GM10248 (cell line): ENCODE data around the gene UBALD2.
"Not testable (repeated sequence)": the region's sequence is repeated elsewhere in the genome, so short reads cannot be mapped to it uniquely, and the experiment has no call there.

Source experiments
- CTCF ChIA-PET: fragments of 300-600 bp; sonication (Branson Sonifier 250); formaldehyde crosslinking; extraction: SDS; loops from one replicate; lab custom pipeline; 2021; ENCODE audit warnings: antibody characterized with exemption; lab: Yijun Ruan, JAX
- POLR2A ChIA-PET: fragments of 350-650 bp; sonication (Branson Sonifier 250); formaldehyde crosslinking; extraction: SDS; loops from one replicate; lab custom pipeline; 2020; ENCODE audit warnings: antibody characterized with exemption; lab: Yijun Ruan, JAX
- DNase-seq: peaks from one replicate; pipeline ENCODE4 v3.0.0; 2012; ENCODE audit errors: extremely low spot score
- TF ChIP-seq, protein P1 (sequence below): IDR thresholded peaks from 2 replicates; pipeline ENCODE4 v1.5.1; 2012; ENCODE audit warnings: mild to moderate bottlenecking, low read depth; ENCODE audit errors: extremely low read depth, missing control alignments, control extremely low read depth

The UBALD2 gene

DNA sequence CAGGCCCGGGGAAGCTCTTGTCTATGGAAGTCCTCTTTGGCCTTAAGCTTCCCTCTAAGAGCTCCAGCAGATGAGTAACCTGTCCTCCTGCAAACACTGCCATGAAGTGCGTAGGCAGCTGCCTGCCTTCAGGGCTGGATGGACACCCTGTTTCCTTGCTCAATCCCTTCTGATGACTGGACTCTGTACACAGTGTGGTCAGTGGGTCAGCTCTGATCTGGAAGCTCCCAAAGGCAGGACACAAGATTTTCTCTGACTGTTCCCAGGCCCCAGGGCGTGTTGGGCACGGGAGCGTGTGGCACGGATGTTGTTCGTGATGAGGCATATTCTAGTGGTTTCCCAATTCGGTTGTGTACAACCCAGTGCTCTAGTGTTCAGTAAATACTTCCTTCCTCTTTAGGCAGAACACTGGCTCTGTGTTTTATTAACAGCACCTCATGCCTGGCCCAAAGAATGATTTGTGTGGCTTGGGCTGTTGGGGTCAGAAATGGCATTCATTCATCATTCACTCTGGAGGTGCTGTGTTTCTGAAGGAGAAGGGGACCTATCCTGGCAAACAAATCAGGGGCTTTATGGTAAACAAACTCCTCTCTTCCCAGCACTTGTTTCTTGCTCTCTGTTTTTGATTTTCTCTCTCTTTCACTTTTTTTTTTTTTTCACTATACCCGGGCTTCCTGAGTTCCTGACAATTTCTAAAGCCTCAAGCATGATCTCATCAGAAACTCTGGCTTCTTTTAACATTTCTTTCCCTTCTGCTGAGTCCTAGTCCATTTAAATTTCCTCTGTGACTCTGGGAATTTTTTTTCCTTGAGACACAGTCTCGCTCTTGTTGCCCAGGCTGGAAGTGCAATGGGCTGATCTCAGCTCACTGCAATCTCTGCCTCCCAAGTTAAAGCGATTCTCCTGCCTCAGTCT is 12.9 kb upstream of the UBALD2 start:
- POLR2A ChIA-PET = interaction anchor here (1.0 to 1.7 kb wide), 2 partner anchors 11 to 20 kb away, joined by 3 to 6 read pairs; no protein-coding TSS in a partner anchor
- DNase-seq = no peak
- CTCF ChIA-PET = interaction anchor here (1.3 to 12.9 kb wide), 3 partner anchors 7 to 27 kb away, joined by 4 to 117 read pairs (median 5); partner anchors contain the start of gene UBALD2
- TF ChIP-seq, protein P1, sequence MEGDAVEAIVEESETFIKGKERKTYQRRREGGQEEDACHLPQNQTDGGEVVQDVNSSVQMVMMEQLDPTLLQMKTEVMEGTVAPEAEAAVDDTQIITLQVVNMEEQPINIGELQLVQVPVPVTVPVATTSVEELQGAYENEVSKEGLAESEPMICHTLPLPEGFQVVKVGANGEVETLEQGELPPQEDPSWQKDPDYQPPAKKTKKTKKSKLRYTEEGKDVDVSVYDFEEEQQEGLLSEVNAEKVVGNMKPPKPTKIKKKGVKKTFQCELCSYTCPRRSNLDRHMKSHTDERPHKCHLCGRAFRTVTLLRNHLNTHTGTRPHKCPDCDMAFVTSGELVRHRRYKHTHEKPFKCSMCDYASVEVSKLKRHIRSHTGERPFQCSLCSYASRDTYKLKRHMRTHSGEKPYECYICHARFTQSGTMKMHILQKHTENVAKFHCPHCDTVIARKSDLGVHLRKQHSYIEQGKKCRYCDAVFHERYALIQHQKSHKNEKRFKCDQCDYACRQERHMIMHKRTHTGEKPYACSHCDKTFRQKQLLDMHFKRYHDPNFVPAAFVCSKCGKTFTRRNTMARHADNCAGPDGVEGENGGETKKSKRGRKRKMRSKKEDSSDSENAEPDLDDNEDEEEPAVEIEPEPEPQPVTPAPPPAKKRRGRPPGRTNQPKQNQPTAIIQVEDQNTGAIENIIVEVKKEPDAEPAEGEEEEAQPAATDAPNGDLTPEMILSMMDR = no peak

DNA sequence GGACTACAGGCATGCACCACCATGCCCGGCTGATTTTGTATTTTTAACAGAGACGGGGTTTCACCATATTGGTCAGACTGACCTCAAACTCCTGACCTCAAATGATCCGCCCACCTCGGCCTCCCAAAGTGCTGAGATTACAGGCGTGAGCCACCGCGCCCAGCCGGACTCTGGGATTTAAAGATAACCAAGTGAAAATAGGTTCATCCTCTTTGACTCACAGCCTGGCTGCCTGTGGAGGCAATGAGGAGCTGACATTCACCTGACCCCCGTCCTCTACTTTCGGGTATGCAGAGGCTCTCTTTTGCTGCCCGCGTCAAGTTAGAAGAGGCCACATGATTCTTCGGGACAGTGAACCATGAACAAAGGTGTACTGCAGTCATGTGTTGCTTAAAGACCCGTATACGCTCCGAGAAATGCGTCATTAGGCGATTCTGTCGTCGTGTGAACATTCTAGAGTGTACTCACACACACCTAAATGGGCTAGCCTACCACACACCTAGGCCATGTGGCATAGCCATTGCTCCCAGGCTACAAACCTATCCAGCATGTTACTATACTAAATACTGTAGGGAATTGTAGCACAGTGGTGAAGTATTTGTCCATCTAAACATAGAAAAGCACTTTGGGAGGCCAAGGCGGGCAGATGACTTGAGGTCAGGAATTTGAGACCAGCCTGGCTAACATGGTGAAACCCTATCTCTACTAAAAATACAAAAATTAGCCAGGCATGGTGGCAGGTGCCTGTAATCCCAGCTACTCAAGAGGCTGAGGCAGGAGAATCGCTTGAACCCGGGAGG is 12.0 kb upstream of the UBALD2 start:
- DNase-seq, POLR2A ChIA-PET: not testable (repeated sequence)
- CTCF ChIA-PET = interaction anchor here (1.2 to 12.9 kb wide), 2 partner anchors 6 to 49 kb away, joined by 3 to 117 read pairs; partner anchors contain the start of gene UBALD2

DNA sequence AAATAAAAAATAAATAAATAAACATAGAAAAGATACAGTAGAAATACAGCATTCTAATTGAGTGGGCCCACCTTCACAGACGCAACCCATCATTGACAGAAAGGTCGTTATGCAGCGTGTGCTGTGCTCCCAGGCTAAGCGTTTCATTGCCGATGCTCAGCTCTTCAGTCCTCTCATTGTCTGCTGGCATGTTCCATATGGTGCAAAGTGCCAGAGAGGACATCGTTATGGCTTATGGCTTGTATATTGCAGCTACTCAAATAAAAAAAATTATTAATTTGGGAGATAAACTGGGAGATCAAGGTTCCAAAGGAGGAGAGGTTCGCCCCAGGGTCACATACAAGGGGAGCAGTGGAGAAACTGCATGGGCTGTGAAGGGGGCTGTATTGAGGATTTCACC is 11.3 kb upstream of the UBALD2 start:
- ChIA-PET POLR2A (no interaction called here), CTCF (interaction anchor here (1.2 to 12.9 kb wide), 5 partner anchors 5 to 49 kb away, joined by 3 to 117 read pairs (median 7); partner anchors contain the start of gene UBALD2)
- no peak for DNase-seq
- TF ChIP-seq, protein P1 = no peak

DNA sequence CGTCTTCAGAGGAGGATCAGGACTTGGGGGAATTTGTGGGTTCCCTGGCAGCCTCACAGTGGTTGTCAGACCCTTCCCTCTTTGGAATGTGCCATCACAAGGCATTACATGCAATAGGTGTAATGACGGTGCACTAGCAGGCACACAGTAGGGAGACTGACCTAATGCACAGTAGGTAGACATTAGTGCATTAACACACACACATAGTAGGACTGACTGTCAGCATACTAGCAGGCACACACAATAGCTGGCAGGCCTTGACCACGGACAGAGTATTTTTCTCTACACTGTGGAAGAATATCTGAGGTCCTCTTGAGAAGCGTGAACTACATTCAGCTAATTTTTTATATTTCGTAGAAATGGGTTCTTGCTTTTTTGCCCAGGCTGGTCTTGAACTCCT is 10.9 kb upstream of the UBALD2 start:
- TF ChIP-seq, protein P1 = no peak
- POLR2A ChIA-PET = no interaction called here
- no peak for DNase-seq
- CTCF ChIA-PET = interaction anchor here (1.2 to 12.9 kb wide), 5 partner anchors 5 to 50 kb away, joined by 3 to 117 read pairs (median 7); partner anchors contain the start of gene UBALD2

DNA sequence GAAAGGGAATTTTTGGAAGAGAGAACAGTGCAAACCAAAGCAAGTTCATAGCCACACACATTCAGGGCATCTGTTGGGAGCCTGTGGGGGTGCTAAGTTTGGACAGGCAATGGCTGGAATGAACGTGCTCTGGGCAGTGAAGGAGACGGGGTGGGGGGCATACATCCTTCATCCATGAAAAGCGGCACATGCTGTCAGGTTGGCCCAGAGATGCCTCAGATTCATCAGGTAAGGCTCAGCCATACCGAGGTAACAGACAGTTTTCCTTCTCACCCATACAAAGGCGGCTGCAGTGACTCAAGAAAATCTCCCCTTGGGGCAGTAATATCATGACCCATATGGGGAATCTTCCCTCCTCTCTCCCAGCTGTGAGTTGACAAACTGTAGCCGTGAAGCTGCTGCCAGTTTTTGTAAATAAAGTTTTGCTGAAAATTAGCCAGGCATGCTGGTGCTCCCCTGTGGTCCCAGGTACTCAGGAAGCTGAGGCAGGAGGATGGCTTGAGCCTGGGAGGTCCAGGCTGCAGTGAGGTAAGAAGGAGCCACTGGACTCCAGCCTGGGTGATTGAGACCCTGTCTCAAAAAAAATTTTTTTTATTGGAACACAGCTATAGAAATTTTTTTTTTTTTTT is 9.2 kb upstream of the UBALD2 start:
- CTCF ChIA-PET = interaction anchor here (1.2 to 11.7 kb wide), 3 partner anchors 7 to 43 kb away, joined by 3 to 117 read pairs (median 3); no protein-coding TSS in a partner anchor

DNA sequence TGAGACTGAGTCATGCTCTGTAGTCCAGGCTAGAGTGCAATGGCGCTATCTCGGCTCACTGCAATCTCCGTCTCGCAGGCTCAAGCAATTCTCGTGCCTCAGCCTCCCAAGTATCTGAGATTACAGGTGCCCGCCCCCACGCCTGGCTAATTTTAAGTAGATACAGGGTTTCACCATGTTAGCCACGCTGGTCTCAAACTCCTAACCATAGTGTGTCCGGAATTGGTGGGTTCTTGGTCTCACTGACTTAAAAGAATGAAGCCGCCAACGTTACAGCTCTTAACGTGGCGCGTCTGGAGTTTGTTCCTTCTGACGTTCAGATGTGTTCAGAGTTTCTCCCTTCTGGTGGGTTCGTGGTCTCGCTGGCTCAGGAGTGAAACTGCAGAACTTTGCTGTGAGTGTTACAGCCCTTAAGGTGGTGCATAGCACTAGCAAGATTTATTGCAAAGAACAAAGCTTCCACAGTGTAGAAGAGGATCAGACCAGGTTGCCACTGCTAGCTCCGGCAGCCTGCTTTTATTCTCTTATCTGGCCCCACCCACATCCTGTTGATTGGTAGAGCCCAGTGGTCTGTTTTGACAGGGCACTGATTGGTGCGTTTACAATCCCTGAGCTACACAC is 8.6 kb upstream of the UBALD2 start:
- POLR2A ChIA-PET, DNase-seq: not testable (repeated sequence)
- CTCF ChIA-PET = interaction anchor here (1.3 to 11.7 kb wide), 3 partner anchors 7 to 46 kb away, joined by 3 to 117 read pairs (median 3); no protein-coding TSS in a partner anchor

More for the DNA sequence above, 9.2 kb upstream of the UBALD2 start:
- TF ChIP-seq, protein P1 = no peak
- POLR2A ChIA-PET = no interaction called here
- no peak for DNase-seq
